MCF 10A (cell line): ENCODE data around the gene HIPK1. TPM values are rescaled to one million over a fixed set of nuclear protein-coding genes. Genes with fewer than 3 reads are reported as not detected.

Source experiments
- BruUV-seq: library from RNA; stranded (reverse); fragments of 400-500 nt; replicated peaks from 2 replicates; lab custom pipeline; 2021; lab: Mats Ljungman, UMichigan
- CTCF ChIA-PET: fragments of 300-600 bp; sonication (Branson Sonifier 250); formaldehyde crosslinking; extraction: SDS; loops from one replicate; lab custom pipeline; 2021; ENCODE audit warnings: antibody characterized with exemption, inconsistent platforms; lab: Yijun Ruan, JAX
- POLR2A ChIA-PET: fragments of 300-600, 350-650 bp; sonication (Branson Sonifier 250); formaldehyde crosslinking; extraction: SDS; loops from one replicate; lab custom pipeline; 2020; ENCODE audit warnings: antibody characterized with exemption, inconsistent platforms; lab: Yijun Ruan, JAX
- DNase-seq: peaks from one replicate; pipeline ENCODE4 v3.0.0-alpha.2; 2018; ENCODE audit not compliant: unreplicated experiment
- H3K27ac Mint-ChIP-seq: one replicate; pipeline ENCODE4 v1.8.0; 2022; ENCODE audit warnings: mild to moderate bottlenecking, low read depth, mixed read lengths; ENCODE audit not compliant: unreplicated experiment
- H3K27me3 Mint-ChIP-seq: one replicate; pipeline ENCODE4 v1.8.0; 2022; ENCODE audit warnings: mixed read lengths; ENCODE audit not compliant: insufficient read depth, unreplicated experiment
- H3K36me3 Mint-ChIP-seq: one replicate; pipeline ENCODE4 v1.8.0; 2022; ENCODE audit warnings: mild to moderate bottlenecking, moderate library complexity, mixed read lengths; ENCODE audit not compliant: insufficient read depth, unreplicated experiment
- H3K4me1 Mint-ChIP-seq: one replicate; pipeline ENCODE4 v1.8.0; 2022; ENCODE audit warnings: mixed read lengths; ENCODE audit not compliant: insufficient read depth, unreplicated experiment
- H3K4me3 Mint-ChIP-seq: one replicate; pipeline ENCODE4 v1.8.0; 2022; ENCODE audit warnings: mild to moderate bottlenecking, moderate library complexity, mixed read lengths; ENCODE audit not compliant: unreplicated experiment
- H3K9me3 Mint-ChIP-seq: one replicate; pipeline ENCODE4 v1.8.0; 2022; ENCODE audit warnings: mixed read lengths; ENCODE audit not compliant: unreplicated experiment
- intact Hi-C: fragments of 100-400 bp; cut with micrococcal nuclease; formaldehyde crosslinking; loops from 2 replicates; pipeline ENCODE4 v1.14.1; 2022
- total RNA-seq: library from RNA; stranded (reverse); gene quantifications from 2 replicates; pipeline ENCODE4 v1.2.3, GENCODE V29; 2022
- TF ChIP-seq, protein P1 (sequence below): fragments of 200-600 bp; IDR thresholded peaks from one replicate; pipeline ENCODE4 v1.8.0; 2022; ENCODE audit warnings: antibody characterized with exemption, mild to moderate bottlenecking; ENCODE audit not compliant: unreplicated experiment

HIPK1 gene
- total RNA-seq, 1 experiment from 2014 or later = 46.7 TPM

DNA sequence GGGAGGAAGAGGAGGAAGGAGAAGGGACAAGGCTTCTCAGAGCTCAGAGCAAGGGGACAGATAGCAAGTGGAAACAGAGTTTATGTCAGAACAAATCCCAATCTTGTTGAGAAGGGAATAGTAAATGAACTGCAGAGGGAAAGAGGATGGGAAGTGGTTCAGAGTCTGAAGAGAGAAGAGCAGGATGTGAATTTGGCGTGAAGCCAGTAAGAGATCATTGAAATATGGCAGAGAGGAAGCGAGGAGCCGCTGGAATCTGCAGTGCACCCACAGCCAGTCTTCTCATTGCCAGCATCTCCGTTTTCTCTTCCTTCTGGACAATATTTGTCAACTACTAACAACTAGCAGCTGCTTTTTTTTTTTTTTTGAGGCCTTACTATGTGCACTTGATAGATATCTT is 69.2 kb downstream of the HIPK1 start:
- CTCF ChIA-PET = interaction anchor here (0.6 to 2.8 kb wide), 2 partner anchors 165 to 284 kb away, joined by 3 to 6 read pairs; no protein-coding TSS in a partner anchor
- BruUV-seq = no TSS peak
- intact Hi-C loops = no loop called here
- Mint-ChIP-seq H3K27ac (no peak overlapping the region), H3K4me3 (no peak overlapping the region), H3K4me1 (peaks cover 5% of the 10 kb centered on the region), H3K36me3 (no peaks in the 10 kb centered on the region), H3K9me3 (peaks cover 14% of the 10 kb centered on the region), H3K27me3 (no peaks in the 10 kb centered on the region)
- TF ChIP-seq, protein P1, sequence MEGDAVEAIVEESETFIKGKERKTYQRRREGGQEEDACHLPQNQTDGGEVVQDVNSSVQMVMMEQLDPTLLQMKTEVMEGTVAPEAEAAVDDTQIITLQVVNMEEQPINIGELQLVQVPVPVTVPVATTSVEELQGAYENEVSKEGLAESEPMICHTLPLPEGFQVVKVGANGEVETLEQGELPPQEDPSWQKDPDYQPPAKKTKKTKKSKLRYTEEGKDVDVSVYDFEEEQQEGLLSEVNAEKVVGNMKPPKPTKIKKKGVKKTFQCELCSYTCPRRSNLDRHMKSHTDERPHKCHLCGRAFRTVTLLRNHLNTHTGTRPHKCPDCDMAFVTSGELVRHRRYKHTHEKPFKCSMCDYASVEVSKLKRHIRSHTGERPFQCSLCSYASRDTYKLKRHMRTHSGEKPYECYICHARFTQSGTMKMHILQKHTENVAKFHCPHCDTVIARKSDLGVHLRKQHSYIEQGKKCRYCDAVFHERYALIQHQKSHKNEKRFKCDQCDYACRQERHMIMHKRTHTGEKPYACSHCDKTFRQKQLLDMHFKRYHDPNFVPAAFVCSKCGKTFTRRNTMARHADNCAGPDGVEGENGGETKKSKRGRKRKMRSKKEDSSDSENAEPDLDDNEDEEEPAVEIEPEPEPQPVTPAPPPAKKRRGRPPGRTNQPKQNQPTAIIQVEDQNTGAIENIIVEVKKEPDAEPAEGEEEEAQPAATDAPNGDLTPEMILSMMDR = no peak
- POLR2A ChIA-PET = interaction anchor here (0.6 kb wide), 1 partner anchor 661 kb away, joined by 3 read pairs; no protein-coding TSS in a partner anchor
- DNase-seq = no peak

DNA sequence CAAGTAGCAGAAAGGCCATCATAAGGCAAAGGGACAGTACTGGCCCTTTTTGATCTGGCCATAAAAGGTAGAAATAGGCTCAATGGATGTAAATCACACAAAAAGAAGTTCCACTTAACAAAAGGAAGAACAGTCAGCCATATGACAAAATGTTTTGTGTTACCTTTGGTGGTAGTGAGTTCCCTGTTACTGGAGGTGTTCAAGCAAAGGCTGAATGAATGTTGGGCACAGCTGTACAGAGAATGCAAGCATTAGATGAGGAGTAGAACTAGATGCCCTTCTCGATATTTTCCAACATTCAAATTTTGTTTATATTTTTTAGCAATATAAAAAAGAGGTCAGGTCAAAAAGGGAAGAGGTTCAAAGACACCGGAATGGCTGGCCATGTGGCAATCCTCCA is 70.1 kb downstream of the HIPK1 start:
- H3K27ac Mint-ChIP-seq = no peak overlapping the region
- H3K9me3 Mint-ChIP-seq = peaks cover 14% of the 10 kb centered on the region
- DNase-seq = no peak
- H3K4me1 Mint-ChIP-seq = peaks cover 5% of the 10 kb centered on the region
- ChIA-PET POLR2A (no interaction called here), CTCF (no interaction called here)
- H3K27me3 Mint-ChIP-seq = no peaks in the 10 kb centered on the region
- intact Hi-C loops = no loop called here
- no TSS peak for BruUV-seq
- H3K4me3 Mint-ChIP-seq = no peak overlapping the region
- TF ChIP-seq, protein P1 = no peak
- no peaks in the 10 kb centered on the region for H3K36me3 Mint-ChIP-seq

DNA sequence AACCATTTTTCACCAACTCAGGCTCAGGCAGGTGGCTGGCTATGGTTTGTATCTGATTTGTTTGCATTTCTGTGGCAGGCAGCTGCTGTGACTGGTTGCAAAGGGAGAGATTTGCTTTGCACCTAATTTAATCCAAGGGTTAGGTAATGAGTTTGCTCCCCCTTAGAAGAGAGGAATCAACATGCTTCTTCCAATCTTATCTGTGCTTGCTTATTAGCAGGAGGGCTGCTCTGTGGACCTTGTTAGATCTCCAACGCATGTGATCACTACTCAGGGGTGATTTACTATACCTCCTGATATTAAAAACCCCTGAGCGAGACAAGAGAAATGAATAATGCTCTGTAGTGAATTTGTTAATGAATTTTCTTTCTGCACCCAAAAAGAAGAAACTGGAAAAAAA is 70.7 kb downstream of the HIPK1 start:
- DNase-seq = no peak
- BruUV-seq = no TSS peak
- H3K9me3 Mint-ChIP-seq = peaks cover 9% of the 10 kb centered on the region
- H3K27ac Mint-ChIP-seq = no peak overlapping the region
- H3K4me1 Mint-ChIP-seq = peaks cover 5% of the 10 kb centered on the region
- intact Hi-C loops = no loop called here
- no peaks in the 10 kb centered on the region for H3K36me3 Mint-ChIP-seq
- TF ChIP-seq, protein P1 = no peak
- H3K27me3 Mint-ChIP-seq = no peaks in the 10 kb centered on the region
- no peak overlapping the region for H3K4me3 Mint-ChIP-seq
- POLR2A ChIA-PET = no interaction called here
- CTCF ChIA-PET = interaction anchor here (1.1 to 2.1 kb wide), 3 partner anchors 21 to 283 kb away, joined by 4 to 17 read pairs (median 8); partner anchors contain the start of gene OLFML3

DNA sequence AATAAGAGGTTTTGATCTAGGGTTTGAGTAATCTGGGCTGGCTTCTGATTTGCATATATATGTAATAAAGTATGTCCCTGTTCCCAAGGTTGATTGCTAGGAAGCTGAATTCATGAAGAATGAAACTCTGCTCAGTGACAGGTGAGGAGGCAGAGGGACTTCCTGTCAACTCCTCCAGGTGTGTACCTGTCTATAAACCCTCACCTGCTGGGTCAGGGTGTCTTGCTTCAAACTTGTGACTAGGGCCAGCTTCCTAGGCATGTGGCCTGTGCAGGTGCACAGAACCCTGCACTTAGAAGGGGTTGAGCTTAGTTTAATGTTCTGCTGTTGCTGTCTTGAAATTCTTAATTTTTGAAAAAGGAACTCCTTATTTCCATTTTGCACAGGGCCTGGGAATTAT is 71.3 kb downstream of the HIPK1 start:
- DNase-seq = no peak
- no TSS peak for BruUV-seq

More for the DNA sequence above, 71.3 kb downstream of the HIPK1 start:
- intact Hi-C loops = no loop called here
- peaks cover 5% of the 10 kb centered on the region for H3K4me1 Mint-ChIP-seq
- ChIA-PET POLR2A (no interaction called here), CTCF (interaction anchor here (1.1 to 2.1 kb wide), 3 partner anchors 22 to 282 kb away, joined by 4 to 17 read pairs (median 8); partner anchors contain the start of gene OLFML3)
- H3K27me3 Mint-ChIP-seq = no peaks in the 10 kb centered on the region
- no peaks in the 10 kb centered on the region for H3K36me3 Mint-ChIP-seq
- TF ChIP-seq, protein P1 = no peak
- H3K9me3 Mint-ChIP-seq = peaks cover 3% of the 10 kb centered on the region
- no peak overlapping the region for H3K27ac Mint-ChIP-seq
- no peak overlapping the region for H3K4me3 Mint-ChIP-seq
